Caco-2 (cell line): ENCODE results near the gene CDKAL1. TPM values are rescaled to one million over a fixed set of nuclear protein-coding genes. Genes with fewer than 3 reads are reported as not detected.
"Not testable (repeated sequence)": the region's sequence is repeated elsewhere in the genome, so short reads cannot be mapped to it uniquely, and the experiment has no call there.

ENCODE experiments used
- BruUV-seq: library from RNA; stranded (reverse); fragments of 400-500 nt; replicated peaks from 2 replicates; lab custom pipeline; 2021; lab: Mats Ljungman, UMichigan
- CTCF ChIA-PET: fragments of 300-600 bp; sonication (Branson Sonifier 250); formaldehyde crosslinking; loops from one replicate; lab custom pipeline; 2022; ENCODE audit warnings: antibody characterized with exemption; lab: Charles Lee
- POLR2A ChIA-PET: fragments of 300-600 bp; sonication (Branson Sonifier 250); formaldehyde crosslinking; loops from one replicate; lab custom pipeline; 2022; ENCODE audit warnings: antibody characterized with exemption; lab: Charles Lee
- DNase-seq, 2 experiments: peaks; one replicate each; pipeline versions ENCODE4 v3.0.0 to v3.0.0-alpha.2; 2020 to 2022
- H3K27me3 ChIP-seq: replicated peaks from 2 replicates; pipeline ENCODE4 v1.6.0; 2011; ENCODE audit warnings: low read length; ENCODE audit not compliant: control insufficient read depth, insufficient read depth
- H3K36me3 ChIP-seq: 2 replicates; pipeline ENCODE4 v1.5.1; 2011; ENCODE audit warnings: low read length; ENCODE audit not compliant: control insufficient read depth, insufficient read depth
- H3K4me1 ChIP-seq: fragments of 250-450 bp; sonication (Bioruptor Pico); 2 replicates; pipeline ENCODE4 v1.5.1; 2020; ENCODE audit warnings: mild to moderate bottlenecking
- H3K4me3 ChIP-seq: 2 replicates; pipeline ENCODE4 v1.5.1; 2011; ENCODE audit warnings: low read depth, mild to moderate bottlenecking, control low read depth, low read length
- H3K9me3 ChIP-seq: fragments of 250-450 bp; sonication (Bioruptor Pico); 2 replicates; pipeline ENCODE4 v1.5.1; 2020; ENCODE audit warnings: mild to moderate bottlenecking, moderate library complexity
- H3K27ac Mint-ChIP-seq: one replicate; pipeline ENCODE4 v1.8.0; 2022; ENCODE audit warnings: mixed read lengths; ENCODE audit not compliant: unreplicated experiment
- H3K27me3 Mint-ChIP-seq: one replicate; pipeline ENCODE4 v1.8.0; 2022; ENCODE audit warnings: mixed read lengths; ENCODE audit not compliant: insufficient read depth, unreplicated experiment
- H3K36me3 Mint-ChIP-seq: one replicate; pipeline ENCODE4 v1.8.0; 2022; ENCODE audit warnings: mild to moderate bottlenecking, mixed read lengths; ENCODE audit not compliant: insufficient read depth, unreplicated experiment
- H3K4me1 Mint-ChIP-seq: one replicate; pipeline ENCODE4 v1.8.0; 2022; ENCODE audit warnings: low read depth, mixed read lengths; ENCODE audit not compliant: unreplicated experiment
- H3K4me3 Mint-ChIP-seq: one replicate; pipeline ENCODE4 v1.8.0; 2022; ENCODE audit warnings: mild to moderate bottlenecking, moderate library complexity, mixed read lengths; ENCODE audit not compliant: unreplicated experiment
- H3K9me3 Mint-ChIP-seq: one replicate; pipeline ENCODE4 v1.8.0; 2022; ENCODE audit warnings: mixed read lengths; ENCODE audit not compliant: unreplicated experiment
- intact Hi-C: fragments of 100-400 bp; cut with micrococcal nuclease; formaldehyde crosslinking; loops from one replicate; pipeline ENCODE4 v1.10.0; 2022; ENCODE audit not compliant: unreplicated experiment
- total RNA-seq: library from RNA; stranded (reverse); gene quantifications from 2 replicates; pipeline ENCODE4 v1.2.3, GENCODE V29; 2022
- TF ChIP-seq, protein P1 (sequence below), 2 experiments: fragments of 200-600 bp in 1 of 2; IDR thresholded peaks; 1 replicate in 1 of 2; 2 replicates in 1 of 2; pipeline versions ENCODE4 v1.5.1 to v1.8.0; 2011 to 2022; ENCODE audit warnings: antibody characterized with exemption in 1 of 2, control low read depth in 1 of 2, inconsistent platforms in 1 of 2, low read depth in 1 of 2, low read length in 1 of 2, mild to moderate bottlenecking in 1 of 2, moderate library complexity in 1 of 2; ENCODE audit not compliant: insufficient read depth in 1 of 2, severe bottlenecking in 1 of 2, unreplicated experiment in 1 of 2

The CDKAL1 gene
- total RNA-seq, 1 experiment from 2014 or later, result 18.7 TPM

GRCh38 chr6:20608356-20608755, 74.1 kb downstream of the CDKAL1 start:
- H3K27me3 Mint-ChIP-seq, result no peaks in the 10 kb centered on the region
- DNase-seq, result no peak
- H3K27ac Mint-ChIP-seq, result no peak overlapping the region
- CTCF ChIA-PET, result no interaction called here
- no peak overlapping the region for H3K4me3 Mint-ChIP-seq
- Histone ChIP-seq H3K36me3 (no peaks in the 10 kb centered on the region), H3K9me3 (no peaks in the 10 kb centered on the region), H3K4me3 (no peak overlapping the region), H3K27me3 (no peaks in the 10 kb centered on the region), H3K4me1 (peaks cover 10% of the 10 kb centered on the region)
- intact Hi-C loops, result no loop called here
- H3K9me3 Mint-ChIP-seq, result peaks cover 17% of the 10 kb centered on the region
- H3K36me3 Mint-ChIP-seq, result no peaks in the 10 kb centered on the region
- TF ChIP-seq, protein P1, sequence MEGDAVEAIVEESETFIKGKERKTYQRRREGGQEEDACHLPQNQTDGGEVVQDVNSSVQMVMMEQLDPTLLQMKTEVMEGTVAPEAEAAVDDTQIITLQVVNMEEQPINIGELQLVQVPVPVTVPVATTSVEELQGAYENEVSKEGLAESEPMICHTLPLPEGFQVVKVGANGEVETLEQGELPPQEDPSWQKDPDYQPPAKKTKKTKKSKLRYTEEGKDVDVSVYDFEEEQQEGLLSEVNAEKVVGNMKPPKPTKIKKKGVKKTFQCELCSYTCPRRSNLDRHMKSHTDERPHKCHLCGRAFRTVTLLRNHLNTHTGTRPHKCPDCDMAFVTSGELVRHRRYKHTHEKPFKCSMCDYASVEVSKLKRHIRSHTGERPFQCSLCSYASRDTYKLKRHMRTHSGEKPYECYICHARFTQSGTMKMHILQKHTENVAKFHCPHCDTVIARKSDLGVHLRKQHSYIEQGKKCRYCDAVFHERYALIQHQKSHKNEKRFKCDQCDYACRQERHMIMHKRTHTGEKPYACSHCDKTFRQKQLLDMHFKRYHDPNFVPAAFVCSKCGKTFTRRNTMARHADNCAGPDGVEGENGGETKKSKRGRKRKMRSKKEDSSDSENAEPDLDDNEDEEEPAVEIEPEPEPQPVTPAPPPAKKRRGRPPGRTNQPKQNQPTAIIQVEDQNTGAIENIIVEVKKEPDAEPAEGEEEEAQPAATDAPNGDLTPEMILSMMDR (IDR thresholded peaks at IDR 0.05; ENCODE audit: insufficient read depth in 1 of 2, low read depth in 1 of 2, low read length in 1 of 2, severe bottlenecking in 1 of 2, unreplicated experiment in 1 of 2), result no peak
- H3K4me1 Mint-ChIP-seq, result peaks cover 12% of the 10 kb centered on the region
- no TSS peak for BruUV-seq
- POLR2A ChIA-PET, result no interaction called here

- H3K27me3 ChIP-seq, result no peaks in the 10 kb centered on the region
- TF ChIP-seq, protein P1 (IDR thresholded peaks at IDR 0.05; ENCODE audit: insufficient read depth in 1 of 2, low read depth in 1 of 2, low read length in 1 of 2, severe bottlenecking in 1 of 2, unreplicated experiment in 1 of 2), result no peak
- peaks cover 12% of the 10 kb centered on the region for H3K4me1 Mint-ChIP-seq
- no peak overlapping the region for H3K4me3 ChIP-seq
- H3K9me3 ChIP-seq, result no peaks in the 10 kb centered on the region
- POLR2A ChIA-PET, result no interaction called here
- H3K36me3 ChIP-seq, result no peaks in the 10 kb centered on the region
- H3K27me3 Mint-ChIP-seq, result no peaks in the 10 kb centered on the region
- DNase-seq, result no peak
- CTCF ChIA-PET, result no interaction called here
- no peak overlapping the region for H3K27ac Mint-ChIP-seq
- peaks cover 10% of the 10 kb centered on the region for H3K4me1 ChIP-seq
- no TSS peak for BruUV-seq
- intact Hi-C loops, result no loop called here
- H3K36me3 Mint-ChIP-seq, result no peaks in the 10 kb centered on the region
- H3K9me3 Mint-ChIP-seq, result peaks cover 17% of the 10 kb centered on the region
- H3K4me3 Mint-ChIP-seq, result no peak overlapping the region
These were observed 74.6 kb downstream of the CDKAL1 start for GRCh38 chr6:20608905-20609304.

- H3K4me3 ChIP-seq, DNase-seq, H3K27ac Mint-ChIP-seq, POLR2A ChIA-PET, H3K27me3 ChIP-seq, H3K36me3 Mint-ChIP-seq, CTCF ChIA-PET, H3K36me3 ChIP-seq, BruUV-seq, intact Hi-C loops, H3K9me3 ChIP-seq, H3K4me1 ChIP-seq, H3K27me3 Mint-ChIP-seq, H3K4me3 Mint-ChIP-seq: not testable (repeated sequence)
- Mint-ChIP-seq H3K4me1 (peaks cover 12% of the 10 kb centered on the region), H3K9me3 (peaks cover 17% of the 10 kb centered on the region)
These were observed 75.7 kb downstream of the CDKAL1 start for GRCh38 chr6:20609924-20610323.
